GM11168 (cell line): ENCODE results near the gene FIBIN.

Experiments
- in situ Hi-C: fragments of 300-500 bp; cut with MboI; formaldehyde crosslinking; loops from one replicate; pipeline ENCODE4 v1.12.0; 2022; ENCODE audit warnings: low sequenced_read_pairs; ENCODE audit not compliant: unreplicated experiment

The FIBIN gene

DNA sequence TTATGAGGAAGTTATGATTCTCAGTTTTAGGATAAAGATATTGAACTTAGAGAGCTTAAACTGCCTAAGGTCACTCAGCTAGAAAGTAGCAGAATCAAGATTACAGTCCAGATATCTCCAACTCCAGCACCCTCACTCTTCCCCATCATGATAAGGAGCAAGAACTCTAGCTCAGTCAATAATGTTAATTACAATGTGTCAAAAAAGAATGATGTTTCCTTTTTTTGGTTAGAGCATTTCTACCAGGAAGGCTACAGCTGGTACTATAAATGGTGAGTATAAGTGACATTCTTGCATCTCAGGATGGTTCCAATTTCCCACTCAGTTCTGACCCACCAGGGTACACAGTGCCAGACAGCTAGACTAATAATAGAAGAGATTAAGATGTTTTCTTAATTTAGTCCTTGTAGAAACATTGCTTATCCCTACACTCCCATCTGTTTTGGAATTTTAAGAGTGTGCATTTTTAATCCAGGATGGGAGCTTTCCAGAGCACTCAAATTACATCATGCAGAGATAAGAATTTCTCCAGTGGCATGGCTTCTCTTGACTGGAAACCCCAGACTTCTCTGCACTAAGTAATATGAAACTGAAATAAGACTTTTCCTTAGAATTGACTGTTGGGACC, 25.1 kb downstream of the FIBIN start:
- in situ Hi-C loops = no loop called here

- in situ Hi-C loops = no loop called here
These were observed 26.8 kb downstream of the FIBIN start for GRCh38 chr11:27020751-27021150.

- in situ Hi-C loops = no loop called here
These were observed 28.8 kb downstream of the FIBIN start for GRCh38 chr11:27022659-27023251.

DNA sequence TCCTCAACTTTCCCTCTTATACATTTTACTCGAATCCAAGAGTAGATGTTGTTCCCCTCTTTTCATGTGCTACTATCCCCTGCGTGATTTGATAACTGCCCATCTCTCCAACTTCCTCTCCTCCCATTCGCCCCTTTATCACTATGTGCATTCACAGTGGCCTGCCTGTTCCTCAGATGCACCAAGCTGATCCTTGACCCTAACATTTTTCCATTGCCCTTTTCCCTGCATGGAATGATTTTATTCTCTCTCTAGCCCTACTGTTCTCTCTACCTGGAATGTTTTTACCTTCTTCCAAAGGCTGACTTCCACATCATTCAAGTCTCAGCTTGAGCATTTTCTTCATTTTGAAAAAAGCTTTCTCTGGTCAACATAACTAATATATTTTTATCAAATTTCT, 31.0 kb downstream of the FIBIN start:
- in situ Hi-C loops = no loop called here

DNA sequence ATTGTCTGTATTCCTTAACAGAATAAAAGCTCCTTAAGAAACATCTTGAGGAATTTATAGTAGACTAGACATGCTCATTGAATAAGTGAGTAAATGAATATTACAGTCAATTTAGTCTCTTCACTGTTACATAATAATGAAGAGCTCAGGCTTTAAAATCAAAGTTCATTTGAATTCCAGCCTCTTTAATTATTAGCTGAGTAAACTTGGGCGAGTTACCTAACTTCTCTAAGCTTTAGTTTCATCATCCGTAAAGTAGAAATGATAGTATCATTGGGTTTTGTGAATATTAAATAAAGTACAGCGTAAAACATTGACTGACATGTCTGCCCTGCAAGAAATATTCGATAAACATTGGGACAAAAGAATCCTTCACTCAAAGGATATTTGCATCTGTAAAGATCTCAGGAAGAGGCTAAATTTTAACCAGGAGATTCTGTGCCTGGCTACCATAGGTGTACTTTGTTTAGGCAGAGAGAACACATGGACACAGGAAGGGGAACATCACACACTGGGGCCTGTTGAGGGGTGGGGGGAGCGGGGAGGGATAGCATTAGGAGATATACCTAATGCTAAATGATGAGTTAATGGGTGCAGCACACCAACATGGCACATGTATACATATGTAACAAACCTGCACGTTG, 31.5 kb downstream of the FIBIN start:
- in situ Hi-C loops = no loop called here

- in situ Hi-C loops = no loop called here
These were observed 32.2 kb downstream of the FIBIN start for GRCh38 chr11:27025957-27026733.

GRCh38 chr11:27028561-27028965, 34.7 kb downstream of the FIBIN start:
- in situ Hi-C loops = no loop called here

DNA sequence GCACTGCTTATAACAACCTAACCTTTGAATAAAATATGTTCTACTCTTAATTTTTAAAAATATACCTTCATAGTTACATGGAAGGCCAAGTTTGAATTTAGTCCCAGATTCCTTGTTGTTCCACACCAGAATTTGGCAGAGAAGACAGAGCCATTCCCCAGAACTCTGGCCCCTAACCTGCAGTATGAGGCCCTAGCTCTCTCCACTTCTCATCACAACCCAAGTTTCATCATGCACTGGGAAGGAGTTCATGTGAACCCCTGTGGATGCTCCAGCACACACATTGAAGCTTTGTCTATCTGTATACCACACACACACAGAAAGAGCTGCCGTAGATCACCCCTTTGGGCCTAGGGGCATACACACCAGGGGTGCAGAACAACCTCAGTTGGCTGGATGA, 36.1 kb downstream of the FIBIN start:
- in situ Hi-C loops = no loop called here

DNA sequence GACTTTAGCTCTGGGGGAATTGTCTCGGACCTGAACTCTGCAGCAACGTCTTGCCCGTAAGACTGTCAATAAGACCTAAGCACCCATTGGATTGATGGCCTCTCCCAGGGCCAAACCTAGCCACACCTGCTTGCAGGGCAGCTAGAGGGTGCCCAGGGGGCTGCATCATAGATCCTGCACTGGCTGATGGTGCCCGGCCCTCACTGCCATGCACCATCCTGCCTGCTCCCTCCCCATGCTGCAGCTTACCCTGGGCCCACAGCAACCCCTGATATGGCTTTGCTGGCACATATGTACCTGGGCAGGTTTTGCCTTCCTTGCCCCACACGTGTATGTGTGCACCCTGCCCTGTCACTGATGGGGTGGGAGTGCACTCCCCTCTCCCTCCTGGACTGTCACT, 37.8 kb downstream of the FIBIN start:
- in situ Hi-C loops = no loop called here

DNA sequence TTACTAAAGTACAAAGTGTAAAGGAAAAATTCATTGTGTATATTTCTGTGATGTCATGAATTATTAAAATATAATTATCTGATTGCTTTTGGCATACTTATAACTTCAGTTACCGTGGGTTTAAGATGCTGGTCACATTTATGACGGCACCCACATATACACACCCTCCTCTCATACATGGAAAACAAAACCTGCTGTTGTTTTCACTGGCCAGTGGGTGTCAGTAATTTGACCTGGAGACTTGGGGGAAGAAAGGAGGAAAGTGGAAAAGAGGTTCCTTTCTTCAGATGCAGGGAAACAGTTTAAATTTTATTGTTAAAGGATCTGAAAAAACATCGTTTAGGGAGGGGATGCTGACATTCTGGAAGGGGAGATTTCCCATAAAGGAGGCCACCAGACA, 46.0 kb downstream of the FIBIN start:
- in situ Hi-C loops = no loop called here

DNA sequence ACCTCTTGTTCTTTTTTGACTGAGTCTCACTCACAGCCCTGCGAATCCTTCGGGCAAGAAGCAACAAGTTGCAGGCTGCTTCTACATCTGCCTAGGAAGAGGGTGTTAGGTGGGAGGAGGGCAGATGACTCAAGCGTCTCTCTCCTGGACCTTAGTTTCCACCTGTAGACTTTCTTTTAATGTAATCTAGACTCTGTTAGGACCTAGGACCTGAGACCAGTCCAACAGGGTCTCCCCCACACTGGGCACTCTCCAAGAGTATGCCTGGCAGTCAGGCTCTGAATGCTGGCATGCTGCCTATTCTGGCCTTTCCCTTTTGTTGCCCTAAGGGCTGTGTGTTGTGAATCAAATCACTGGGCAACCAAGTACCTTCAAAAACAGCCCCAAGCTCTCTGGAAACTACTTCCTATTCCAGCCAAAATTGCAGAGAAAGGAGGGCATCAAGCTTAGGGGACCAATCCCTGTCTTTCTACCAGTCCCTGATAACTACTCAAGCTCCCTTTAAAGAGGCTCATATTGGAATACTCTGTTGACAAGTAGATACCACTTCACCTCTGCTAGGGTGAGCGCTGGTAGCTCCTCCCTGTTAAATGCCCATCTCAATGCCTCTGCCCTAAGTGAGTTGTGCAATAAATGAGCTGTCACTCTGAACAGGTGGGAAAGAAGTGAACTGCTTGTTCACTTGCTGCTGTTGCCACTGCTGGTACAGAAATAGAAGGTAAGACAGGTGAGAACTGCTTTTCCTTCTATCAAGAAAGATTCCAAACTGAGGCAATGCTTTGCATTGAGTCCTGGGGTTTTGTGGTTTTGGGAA, 46.6 kb downstream of the FIBIN start, which contains the start of gene BBOX1:
BBOX1 (plus strand) TSS at position 514 of the 814 bp plus-strand sequence. CDS start 14,616 bp downstream, outside the sequence.
- in situ Hi-C loops = no loop called here

- in situ Hi-C loops = no loop called here
These were observed 47.4 kb downstream of the FIBIN start for GRCh38 chr11:27041141-27041899.
